GM18520 (cell line): ENCODE measurements around the gene FSTL5.

ENCODE experiments used
- ATAC-seq: cut with Tn5 transposase; IDR thresholded peaks from one replicate; pipeline ENCODE4 v1.9.1; 2021; ENCODE audit not compliant: unreplicated experiment

Gene FSTL5

GRCh38 chr4:161359491-161359890 is 804.3 kb downstream of the FSTL5 start:
- ATAC-seq: peak; percentile 73

GRCh38 chr4:161356351-161356750 is 807.4 kb downstream of the FSTL5 start:
- ATAC-seq: no peak

DNA sequence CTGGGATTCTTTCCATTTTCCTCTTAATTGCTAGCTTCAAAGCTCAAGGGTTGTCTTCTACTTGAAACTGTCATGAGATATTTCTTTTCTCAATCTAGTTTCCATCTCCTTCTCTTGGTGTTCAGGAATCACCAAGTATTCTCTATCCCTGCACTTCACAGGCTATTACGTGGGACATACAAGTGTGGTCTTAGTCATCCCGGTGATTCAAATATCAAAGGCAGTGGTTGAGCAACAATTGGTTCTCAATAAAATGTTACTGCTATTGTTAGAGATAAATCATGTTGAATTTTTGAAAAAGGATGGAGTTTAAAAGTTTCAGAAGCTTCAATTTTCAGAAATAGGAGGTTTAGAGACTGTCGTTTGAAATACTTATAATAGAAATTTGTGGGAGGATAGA is 812.9 kb downstream of the FSTL5 start:
- no peak for ATAC-seq

DNA sequence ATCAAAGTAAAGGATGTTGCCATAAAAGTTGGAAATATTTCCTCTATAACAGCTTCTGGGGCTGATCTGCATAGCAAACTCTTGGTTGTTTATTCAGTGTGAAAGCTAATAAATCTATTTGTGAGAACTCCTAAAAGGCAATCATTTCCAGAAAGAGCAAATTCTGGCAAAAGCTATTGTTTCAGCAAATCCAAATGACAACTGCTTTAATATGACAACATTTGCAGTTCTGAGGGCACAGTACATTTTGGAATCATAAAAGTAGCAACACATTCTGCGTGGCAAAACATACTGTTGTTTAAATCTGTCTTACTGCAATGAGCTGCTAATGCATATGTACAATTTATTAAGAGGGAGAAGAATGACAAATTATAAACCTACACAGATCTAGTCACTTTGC is 818.1 kb downstream of the FSTL5 start:
- no peak for ATAC-seq

DNA sequence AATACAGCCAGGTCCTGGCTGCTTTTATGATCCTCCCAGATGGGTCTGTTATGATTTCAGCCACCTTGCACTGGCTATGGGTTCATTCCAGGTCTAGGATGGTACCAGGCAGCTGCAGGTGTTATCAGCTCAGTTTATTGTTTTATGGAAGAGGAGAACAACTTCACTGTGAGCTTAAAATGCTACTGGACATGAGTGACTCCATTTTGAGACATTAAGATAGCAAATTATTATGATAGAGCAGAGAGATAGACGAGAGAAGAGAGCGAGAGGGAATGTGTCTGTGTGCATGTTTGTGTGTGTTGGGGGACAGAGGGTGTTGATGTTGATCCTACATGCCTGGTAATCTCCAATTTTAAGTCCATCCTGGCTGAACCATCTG is 820.2 kb downstream of the FSTL5 start:
- no peak for ATAC-seq

DNA sequence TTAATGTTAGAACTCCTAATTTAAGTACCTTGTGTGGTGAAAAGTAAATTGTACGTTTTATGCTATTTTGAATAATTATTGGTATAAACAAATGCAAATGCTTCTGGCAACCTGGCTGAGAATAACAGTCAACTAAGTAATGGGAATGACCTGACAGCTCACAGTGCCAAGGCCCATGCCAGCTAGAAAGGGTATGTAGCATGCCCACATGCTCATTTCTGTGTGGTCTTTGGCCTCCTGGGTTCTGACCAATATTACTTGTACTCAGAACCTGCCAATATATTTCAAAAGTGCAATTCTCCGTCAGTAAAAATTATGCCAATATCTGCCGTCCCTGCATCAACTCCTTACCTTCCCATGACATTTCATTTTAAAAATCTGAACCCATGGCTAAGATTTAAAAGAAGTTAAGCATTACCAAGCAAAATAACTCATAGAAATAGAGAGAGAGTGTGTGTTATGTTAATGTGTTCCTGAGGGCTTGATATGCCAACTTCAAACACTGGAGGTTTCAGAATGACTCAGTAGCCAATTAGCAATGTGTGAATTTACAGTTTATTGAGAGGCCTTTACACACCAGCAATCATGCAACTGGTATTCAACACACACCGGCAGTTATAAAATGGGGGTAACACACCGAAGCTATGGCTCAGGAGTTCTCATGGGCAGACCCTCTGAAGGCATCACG is 820.8 kb downstream of the FSTL5 start:
- no peak for ATAC-seq

GRCh38 chr4:161336621-161337020 is 827.2 kb downstream of the FSTL5 start:
- no peak for ATAC-seq

GRCh38 chr4:161336016-161336530 is 827.7 kb downstream of the FSTL5 start:
- no peak for ATAC-seq
